ENCODE data around the gene ZNF675. TPM values are rescaled to one million over a fixed set of nuclear protein-coding genes. Genes with fewer than 3 reads are reported as not detected.
A peak's percentile ranks its signal among the peaks of the same experiment; 100 is the strongest.
"Not testable (repeated sequence)": the region's sequence is repeated elsewhere in the genome, so short reads cannot be mapped to it uniquely, and the experiment has no call there.

Gene ZNF675
- total RNA-seq, 4 donors from 2014 or later = 15.3 to 29.3 (median 21.5) TPM

DNA sequence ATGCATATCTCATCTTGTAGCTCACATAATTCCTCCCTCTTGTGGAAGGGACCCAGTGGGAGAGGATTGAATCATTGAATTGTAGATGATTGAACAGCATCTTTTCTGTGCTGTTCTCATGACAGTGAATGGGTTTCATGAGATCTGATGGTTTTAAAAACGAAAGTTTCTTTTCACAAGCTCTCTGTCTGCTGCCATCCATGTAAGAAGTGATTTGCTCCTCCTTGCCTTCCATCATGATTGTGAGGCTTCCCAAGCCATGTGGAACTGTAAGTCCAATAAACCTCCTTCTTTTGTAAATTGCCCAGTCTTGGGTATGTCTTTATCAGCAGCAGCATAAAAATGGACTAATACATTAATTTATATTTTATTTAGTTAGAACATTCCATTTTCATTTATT lies 19.6 kb upstream of the ZNF675 start:
- H3K4me3 ChIP-seq (ENCODE audit: low read depth, poor library complexity, severe bottlenecking) = no peak overlapping the region
- no peak for TF ChIP-seq POLR2A (IDR thresholded peaks at IDR 0.05)
- TF ChIP-seq, protein P1, sequence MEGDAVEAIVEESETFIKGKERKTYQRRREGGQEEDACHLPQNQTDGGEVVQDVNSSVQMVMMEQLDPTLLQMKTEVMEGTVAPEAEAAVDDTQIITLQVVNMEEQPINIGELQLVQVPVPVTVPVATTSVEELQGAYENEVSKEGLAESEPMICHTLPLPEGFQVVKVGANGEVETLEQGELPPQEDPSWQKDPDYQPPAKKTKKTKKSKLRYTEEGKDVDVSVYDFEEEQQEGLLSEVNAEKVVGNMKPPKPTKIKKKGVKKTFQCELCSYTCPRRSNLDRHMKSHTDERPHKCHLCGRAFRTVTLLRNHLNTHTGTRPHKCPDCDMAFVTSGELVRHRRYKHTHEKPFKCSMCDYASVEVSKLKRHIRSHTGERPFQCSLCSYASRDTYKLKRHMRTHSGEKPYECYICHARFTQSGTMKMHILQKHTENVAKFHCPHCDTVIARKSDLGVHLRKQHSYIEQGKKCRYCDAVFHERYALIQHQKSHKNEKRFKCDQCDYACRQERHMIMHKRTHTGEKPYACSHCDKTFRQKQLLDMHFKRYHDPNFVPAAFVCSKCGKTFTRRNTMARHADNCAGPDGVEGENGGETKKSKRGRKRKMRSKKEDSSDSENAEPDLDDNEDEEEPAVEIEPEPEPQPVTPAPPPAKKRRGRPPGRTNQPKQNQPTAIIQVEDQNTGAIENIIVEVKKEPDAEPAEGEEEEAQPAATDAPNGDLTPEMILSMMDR (IDR thresholded peaks at IDR 0.05) = no peak
- WGBS, 2 donors = 76 to 92% methylated on average over 1 of the region's 1 CpG
- no peak for DNase-seq (ENCODE audit: low spot score in 2 of 2)
- intact Hi-C loops (cut with DNase I; ENCODE audit: low total_unique reads) = no loop called here

DNA sequence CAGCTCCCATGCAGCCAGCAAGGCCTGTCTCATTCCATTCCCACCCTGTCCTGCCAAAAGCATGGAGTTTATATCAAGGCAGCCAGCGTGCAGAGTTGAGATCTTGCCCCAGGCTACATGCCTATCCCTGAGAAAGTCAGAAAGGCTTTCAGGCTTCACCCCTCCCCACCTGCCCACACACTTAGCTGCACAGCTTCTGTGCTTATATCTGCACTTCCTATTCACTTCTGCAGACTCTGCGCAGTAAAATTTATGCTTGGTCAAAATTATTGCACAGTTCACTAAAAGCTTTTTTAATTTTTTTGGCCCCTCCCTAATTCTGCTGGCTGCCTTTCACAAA lies 12.5 kb upstream of the ZNF675 start:
- WGBS, 2 donors = 42 to 55% methylated on average over 2 of the region's 2 CpGs
- no peak overlapping the region for H3K4me3 ChIP-seq (ENCODE audit: low read depth, poor library complexity, severe bottlenecking)
- DNase-seq (ENCODE audit: low spot score in 2 of 2) = no peak
- intact Hi-C loops (cut with DNase I; ENCODE audit: low total_unique reads) = no loop called here
- TF ChIP-seq, protein P1 (IDR thresholded peaks at IDR 0.05) = no peak

DNA sequence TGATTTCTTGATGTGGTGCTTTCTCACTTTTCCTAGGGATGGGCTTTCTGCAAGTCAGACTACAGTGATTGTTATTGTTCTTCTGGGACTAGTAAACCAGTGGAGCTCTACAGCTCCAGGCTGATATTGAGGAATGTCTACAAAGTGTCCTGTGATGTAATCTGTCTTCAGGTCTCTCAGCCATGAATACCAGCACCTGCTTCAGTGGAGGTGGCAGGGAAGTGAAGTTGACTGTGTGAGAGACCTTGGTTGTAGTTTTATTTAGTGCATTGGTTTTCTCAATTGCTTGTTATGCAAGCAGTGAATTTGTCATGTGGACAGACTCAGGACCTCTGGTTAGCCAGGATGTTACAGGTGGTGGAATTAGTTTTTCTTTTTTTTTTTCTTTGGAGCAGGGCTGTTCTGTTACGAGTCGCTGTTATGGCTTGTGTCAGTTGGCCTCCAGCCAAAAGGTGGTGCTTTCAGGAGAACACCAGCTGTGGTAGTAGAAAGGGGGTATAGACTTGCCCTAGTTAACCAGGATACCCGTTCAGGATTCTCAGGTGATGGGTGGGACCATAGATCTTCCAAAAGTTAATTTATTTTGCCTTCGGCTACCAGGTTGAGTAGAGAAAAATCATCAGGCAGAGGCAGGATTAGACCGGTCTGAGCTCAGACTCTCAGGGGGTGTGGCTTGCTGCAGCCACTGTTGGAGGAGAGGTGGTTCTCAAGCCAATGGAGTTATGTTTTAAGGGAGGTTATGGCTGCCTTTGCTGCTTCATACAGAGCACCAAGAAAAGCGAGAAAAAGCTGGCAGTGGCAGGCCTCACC lies 11.9 kb upstream of the ZNF675 start:
- intact Hi-C loops (cut with DNase I; ENCODE audit: low total_unique reads) = no loop called here
- H3K4me3 ChIP-seq (ENCODE audit: low read depth, poor library complexity, severe bottlenecking) = no peak overlapping the region
- TF ChIP-seq, protein P1 (IDR thresholded peaks at IDR 0.05) = no peak
- TF ChIP-seq POLR2A (IDR thresholded peaks at IDR 0.05) = no peak
- 40 to 45% methylated on average over 6 of the region's 6 CpGs for WGBS, 2 donors
- peak in 1 of 2 donors; percentile 61 for DNase-seq (ENCODE audit: low spot score in 2 of 2)

DNA sequence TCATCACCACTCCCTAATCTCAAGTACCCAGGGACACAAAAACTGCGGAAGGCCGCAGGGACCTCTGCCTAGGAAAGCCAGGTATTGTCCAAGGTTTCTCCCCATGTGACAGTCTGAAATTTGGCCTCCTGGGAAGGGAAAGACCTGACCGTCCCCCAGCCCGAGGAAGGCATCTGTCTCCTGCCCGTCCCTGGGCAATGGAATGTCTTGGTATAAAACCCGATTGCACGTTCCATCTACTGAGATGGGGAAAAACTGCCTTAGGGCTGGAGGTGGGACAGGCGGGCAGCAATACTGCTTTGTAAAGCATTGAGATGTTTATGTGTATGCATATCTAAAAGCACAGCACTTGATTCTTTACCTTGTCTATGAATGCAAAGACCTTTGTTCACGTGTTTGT lies 5.9 kb upstream of the ZNF675 start:
- intact Hi-C loops (cut with DNase I; ENCODE audit: low total_unique reads); H3K4me3 ChIP-seq (ENCODE audit: low read depth, poor library complexity, severe bottlenecking); DNase-seq (ENCODE audit: low spot score in 2 of 2): not testable (repeated sequence)
- 64 to 68% methylated on average over 9 of the region's 9 CpGs for WGBS, 2 donors

DNA sequence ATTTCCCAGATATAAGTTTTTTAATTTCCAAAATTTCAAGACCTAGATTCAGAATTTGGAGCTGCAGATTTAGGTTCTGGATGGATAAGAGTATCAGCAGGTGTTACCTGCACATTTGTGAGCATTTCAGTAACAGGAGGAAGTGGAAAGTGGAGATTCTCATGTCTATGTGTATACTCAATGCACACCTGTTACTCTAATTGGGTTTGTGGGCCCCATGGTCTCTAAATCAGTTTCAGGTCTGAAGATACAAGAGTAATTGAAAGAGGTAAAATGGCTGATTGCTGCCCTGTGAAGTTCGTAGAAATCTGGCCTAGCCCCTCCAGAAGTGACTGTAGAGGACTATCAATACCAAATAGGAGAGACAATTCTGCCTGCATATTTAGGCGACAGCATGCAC lies 13.9 kb downstream of the ZNF675 start:
- TF ChIP-seq, protein P1 (IDR thresholded peaks at IDR 0.05) = no peak
- no peak for TF ChIP-seq POLR2A (IDR thresholded peaks at IDR 0.05)
- no peak for DNase-seq (ENCODE audit: low spot score in 2 of 2)
- H3K4me3 ChIP-seq (ENCODE audit: low read depth, poor library complexity, severe bottlenecking) = no peak overlapping the region
- intact Hi-C loops (cut with DNase I; ENCODE audit: low total_unique reads) = no loop called here
- WGBS, 2 donors = 98 to 100% methylated on average over 2 of the region's 2 CpGs

DNA sequence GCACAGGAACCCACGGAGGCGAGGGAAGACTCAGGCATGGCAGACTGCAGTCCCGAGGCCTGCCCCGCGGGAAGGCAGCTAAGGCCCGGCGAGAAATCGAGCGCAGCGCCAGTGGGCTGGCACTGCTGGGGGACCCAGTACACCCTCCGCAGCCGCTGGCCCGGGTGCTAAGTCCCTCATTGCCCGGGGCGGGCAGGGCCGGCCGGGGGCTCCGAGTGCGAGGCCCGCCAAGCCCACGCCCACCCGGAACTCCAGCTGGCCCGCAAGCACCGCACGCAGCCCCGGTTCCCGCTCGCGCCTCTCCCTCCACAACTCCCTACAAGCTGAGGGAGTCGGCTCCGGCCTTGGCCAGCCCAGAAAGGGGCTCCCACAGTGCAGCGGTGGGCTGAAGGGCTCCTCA lies 18.4 kb downstream of the ZNF675 start:
- WGBS, 2 donors = 91 to 92% methylated on average over 15 to 22 of the region's 32 CpGs
- H3K4me3 ChIP-seq (ENCODE audit: low read depth, poor library complexity, severe bottlenecking); intact Hi-C loops (cut with DNase I; ENCODE audit: low total_unique reads); DNase-seq (ENCODE audit: low spot score in 2 of 2): not testable (repeated sequence)
